Fibroblast of lung (primary cell): ENCODE data around the gene SFI1. TPM values are rescaled to one million over a fixed set of nuclear protein-coding genes. Genes with fewer than 3 reads are reported as not detected.

Source experiments
- DNase-seq, 2 donors: peaks; one replicate each; pipeline versions ENCODE4 v3.0.0 to v3.0.0-alpha.2; 2010; ENCODE audit warnings: low read depth in 2 of 2
- H2AFZ ChIP-seq: 2 replicates; pipeline ENCODE4 v1.5.1; 2012; ENCODE audit warnings: low read length, control low read depth, inconsistent platforms
- H3K27ac ChIP-seq: 2 replicates; pipeline ENCODE4 v1.5.1; 2011; ENCODE audit warnings: low read length, control low read depth; ENCODE audit not compliant: insufficient read depth
- H3K27me3 ChIP-seq: 2 replicates; pipeline ENCODE4 v1.5.1; 2011; ENCODE audit warnings: mild to moderate bottlenecking, low read length; ENCODE audit not compliant: control insufficient read depth, insufficient read depth
- H3K36me3 ChIP-seq: 2 replicates; pipeline ENCODE4 v1.5.1; 2011; ENCODE audit warnings: low read length; ENCODE audit not compliant: control insufficient read depth, insufficient read depth
- H3K4me1 ChIP-seq: 2 replicates; pipeline ENCODE4 v1.5.1; 2011; ENCODE audit warnings: low read length; ENCODE audit not compliant: control insufficient read depth, insufficient read depth; ENCODE audit errors: extremely low read depth
- H3K4me2 ChIP-seq: 2 replicates; pipeline ENCODE4 v1.5.1; 2011; ENCODE audit warnings: low read length, control low read depth; ENCODE audit not compliant: insufficient read depth; ENCODE audit errors: extremely low read depth
- H3K4me3 ChIP-seq, 4 experiments: fragments of 200-600 bp in 1 of 4; sonication (generic) in 1 of 4; replicated peaks in 1 of 4; 2 replicates each; pipeline ENCODE4 v1.5.1; 2011 to 2016; ENCODE audit warnings: low read length in 4 of 4, low read depth in 3 of 4, mild to moderate bottlenecking in 3 of 4, control low read depth in 2 of 4, inconsistent platforms in 1 of 4, mixed read lengths in 1 of 4; ENCODE audit not compliant: insufficient read depth in 1 of 4; ENCODE audit errors: control extremely low read depth in 1 of 4
- H3K79me2 ChIP-seq: 2 replicates; pipeline ENCODE4 v1.5.1; 2012; ENCODE audit warnings: mild to moderate bottlenecking, low read length, inconsistent platforms; ENCODE audit not compliant: control insufficient read depth, insufficient read depth
- H3K9ac ChIP-seq: 2 replicates; pipeline ENCODE4 v1.5.1; 2011; ENCODE audit warnings: mild to moderate bottlenecking, low read length, control low read depth; ENCODE audit not compliant: insufficient read depth
- H3K9me3 ChIP-seq: 2 replicates; pipeline ENCODE4 v1.5.1; 2012; ENCODE audit warnings: low read depth, low read length; ENCODE audit not compliant: control insufficient read depth, insufficient read depth
- H4K20me1 ChIP-seq: 2 replicates; pipeline ENCODE4 v1.5.1; 2011; ENCODE audit warnings: low read length; ENCODE audit not compliant: control insufficient read depth, insufficient read depth; ENCODE audit errors: extremely low read depth
- EZH2 ChIP-seq: IDR thresholded peaks from 2 replicates; pipeline ENCODE4 v1.5.1; 2012; ENCODE audit warnings: low read length, control low read depth, mild to moderate bottlenecking; ENCODE audit errors: missing control alignments
- polyA plus RNA-seq, 2 donors: library from polyadenylated mRNA; depleted of rRNA in 1 of 2; stranded (reverse) in 1 of 2; unstranded in 1 of 2; fragments of >200 nt; gene quantifications; 2 replicates each; pipeline ENCODE4 v1.2.1, GENCODE V29; 2011 to 2012; ENCODE audit warnings: missing spikeins in 1 of 2
- total RNA-seq: library from RNA; depleted of rRNA; stranded (reverse); fragments of >200 nt; gene quantifications from 2 replicates; pipeline ENCODE4 v1.2.1, GENCODE V29; 2014
- TF ChIP-seq, protein P1 (sequence below), 2 donors: IDR thresholded peaks in 1 of 2; conservative IDR thresholded peaks in 1 of 2; 1 replicate in 1 of 2; 2 replicates in 1 of 2; pipeline ENCODE4 v1.5.1; 2011 to 2012; ENCODE audit warnings: low read length in 2 of 2, control low read depth in 1 of 2, inconsistent platforms in 1 of 2, low read depth in 1 of 2, mild to moderate bottlenecking in 1 of 2

SFI1 gene
- total and polyA plus RNA-seq, 2 donors (not counting 1 experiment from before 2014, with no cell fraction given) = 3.6 to 11.4 TPM

DNA sequence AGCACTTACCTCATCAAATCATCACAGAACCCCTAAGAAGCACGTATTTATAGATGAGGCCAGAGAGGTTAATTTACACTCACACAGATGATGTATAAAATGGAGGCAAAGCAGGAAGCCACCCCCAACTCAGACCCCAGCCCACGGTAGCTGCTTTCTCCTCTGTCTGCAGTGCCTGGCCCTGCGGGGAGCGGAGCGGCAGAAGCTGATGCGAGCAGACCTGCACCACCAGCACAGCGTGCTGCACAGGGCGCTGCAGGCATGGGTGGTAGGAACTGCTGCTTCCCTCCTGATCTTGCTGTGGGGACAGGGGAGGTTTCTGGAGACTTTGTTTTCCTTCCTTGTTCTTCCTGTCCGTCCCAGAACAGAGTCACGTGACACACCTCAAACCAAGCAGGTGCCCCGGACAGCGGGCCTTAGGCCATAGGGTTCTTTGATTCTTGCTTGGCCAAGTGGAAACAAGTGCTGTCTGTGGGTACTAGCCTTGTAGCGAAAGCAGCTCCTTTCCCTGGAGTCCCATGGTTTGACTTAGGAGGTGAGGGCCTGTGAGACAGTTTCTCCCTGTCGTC, 107.9 kb downstream of the SFI1 start:
- H3K36me3 ChIP-seq = peaks cover 4% of the 10 kb centered on the region
- H3K4me3 ChIP-seq = no peak overlapping the region
- H3K79me2 ChIP-seq = no peaks in the 10 kb centered on the region
- no peak overlapping the region for H2AFZ ChIP-seq
- DNase-seq = no peak
- H3K27ac ChIP-seq = no peak overlapping the region
- H3K4me2 ChIP-seq = no peak overlapping the region
- H3K9ac ChIP-seq = no peak overlapping the region
- H3K27me3 ChIP-seq = no peaks in the 10 kb centered on the region
- TF ChIP-seq, protein P1, sequence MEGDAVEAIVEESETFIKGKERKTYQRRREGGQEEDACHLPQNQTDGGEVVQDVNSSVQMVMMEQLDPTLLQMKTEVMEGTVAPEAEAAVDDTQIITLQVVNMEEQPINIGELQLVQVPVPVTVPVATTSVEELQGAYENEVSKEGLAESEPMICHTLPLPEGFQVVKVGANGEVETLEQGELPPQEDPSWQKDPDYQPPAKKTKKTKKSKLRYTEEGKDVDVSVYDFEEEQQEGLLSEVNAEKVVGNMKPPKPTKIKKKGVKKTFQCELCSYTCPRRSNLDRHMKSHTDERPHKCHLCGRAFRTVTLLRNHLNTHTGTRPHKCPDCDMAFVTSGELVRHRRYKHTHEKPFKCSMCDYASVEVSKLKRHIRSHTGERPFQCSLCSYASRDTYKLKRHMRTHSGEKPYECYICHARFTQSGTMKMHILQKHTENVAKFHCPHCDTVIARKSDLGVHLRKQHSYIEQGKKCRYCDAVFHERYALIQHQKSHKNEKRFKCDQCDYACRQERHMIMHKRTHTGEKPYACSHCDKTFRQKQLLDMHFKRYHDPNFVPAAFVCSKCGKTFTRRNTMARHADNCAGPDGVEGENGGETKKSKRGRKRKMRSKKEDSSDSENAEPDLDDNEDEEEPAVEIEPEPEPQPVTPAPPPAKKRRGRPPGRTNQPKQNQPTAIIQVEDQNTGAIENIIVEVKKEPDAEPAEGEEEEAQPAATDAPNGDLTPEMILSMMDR (conservative IDR thresholded peaks at IDR 0.05 in 1 of 2, IDR thresholded peaks at IDR 0.05 in 1 of 2; ENCODE audit: low read depth in 1 of 2, low read length in 2 of 2) = no peak
- no peak for TF ChIP-seq EZH2
- H3K4me1 ChIP-seq = peaks cover 9% of the 10 kb centered on the region
- H4K20me1 ChIP-seq = no peaks in the 10 kb centered on the region
- H3K9me3 ChIP-seq = no peaks in the 10 kb centered on the region

DNA sequence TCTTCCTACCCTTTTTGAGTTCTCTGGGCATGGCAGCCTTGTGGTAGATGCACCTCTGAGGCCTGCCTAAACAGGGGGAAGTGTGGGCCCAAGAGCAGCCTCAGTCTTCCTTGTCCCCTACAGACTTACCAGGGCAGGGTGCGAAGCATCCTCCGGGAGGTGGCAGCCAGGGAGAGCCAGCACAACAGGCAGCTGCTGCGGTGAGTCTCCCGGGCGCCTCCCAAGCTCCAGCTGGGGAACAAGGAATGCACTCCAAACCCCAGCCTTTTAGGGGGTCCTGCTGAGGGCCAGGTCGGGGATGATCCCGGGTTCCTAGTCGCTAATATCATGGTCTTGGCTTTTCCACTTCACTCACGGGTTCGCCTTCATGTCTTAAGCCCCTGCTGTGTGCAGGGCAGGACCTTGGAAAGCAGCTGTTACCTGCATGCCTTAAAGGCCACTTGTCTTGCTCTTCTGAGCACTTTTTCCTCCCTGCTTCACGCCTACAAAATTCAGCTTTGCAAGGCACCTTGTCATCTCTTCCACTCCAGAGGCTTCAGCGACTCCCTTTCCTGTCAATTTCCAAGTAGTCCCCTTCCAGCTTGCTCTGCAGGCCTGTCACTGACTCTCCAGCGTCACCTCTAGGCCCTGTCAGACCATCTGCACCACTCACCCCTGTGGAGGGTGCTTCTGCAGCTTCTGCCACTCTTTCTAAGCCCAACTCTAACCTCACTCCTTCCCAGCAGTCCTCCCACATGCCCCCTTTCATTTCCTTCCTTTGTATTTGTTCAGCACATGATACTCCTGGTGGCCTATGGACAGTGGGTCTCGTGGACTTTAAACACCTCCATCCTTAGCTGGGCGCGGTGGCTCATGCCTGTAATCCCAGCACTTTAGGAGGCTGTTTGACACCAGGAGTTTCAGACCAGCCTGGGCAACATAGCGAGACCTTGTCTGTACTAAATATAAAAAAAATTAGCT, 108.7 kb downstream of the SFI1 start:
- no peaks in the 10 kb centered on the region for H4K20me1 ChIP-seq
- DNase-seq = no peak
- H2AFZ ChIP-seq = no peak overlapping the region
- H3K4me1 ChIP-seq = peaks cover 9% of the 10 kb centered on the region
- H3K79me2 ChIP-seq = no peaks in the 10 kb centered on the region
- no peak overlapping the region for H3K4me2 ChIP-seq
- peaks cover 4% of the 10 kb centered on the region for H3K36me3 ChIP-seq
- no peak overlapping the region for H3K4me3 ChIP-seq
- no peak overlapping the region for H3K27ac ChIP-seq
- no peaks in the 10 kb centered on the region for H3K9me3 ChIP-seq
- TF ChIP-seq EZH2 = no peak
- TF ChIP-seq, protein P1 (conservative IDR thresholded peaks at IDR 0.05 in 1 of 2, IDR thresholded peaks at IDR 0.05 in 1 of 2; ENCODE audit: low read depth in 1 of 2, low read length in 2 of 2) = no peak
- no peaks in the 10 kb centered on the region for H3K27me3 ChIP-seq
- H3K9ac ChIP-seq = no peak overlapping the region

DNA sequence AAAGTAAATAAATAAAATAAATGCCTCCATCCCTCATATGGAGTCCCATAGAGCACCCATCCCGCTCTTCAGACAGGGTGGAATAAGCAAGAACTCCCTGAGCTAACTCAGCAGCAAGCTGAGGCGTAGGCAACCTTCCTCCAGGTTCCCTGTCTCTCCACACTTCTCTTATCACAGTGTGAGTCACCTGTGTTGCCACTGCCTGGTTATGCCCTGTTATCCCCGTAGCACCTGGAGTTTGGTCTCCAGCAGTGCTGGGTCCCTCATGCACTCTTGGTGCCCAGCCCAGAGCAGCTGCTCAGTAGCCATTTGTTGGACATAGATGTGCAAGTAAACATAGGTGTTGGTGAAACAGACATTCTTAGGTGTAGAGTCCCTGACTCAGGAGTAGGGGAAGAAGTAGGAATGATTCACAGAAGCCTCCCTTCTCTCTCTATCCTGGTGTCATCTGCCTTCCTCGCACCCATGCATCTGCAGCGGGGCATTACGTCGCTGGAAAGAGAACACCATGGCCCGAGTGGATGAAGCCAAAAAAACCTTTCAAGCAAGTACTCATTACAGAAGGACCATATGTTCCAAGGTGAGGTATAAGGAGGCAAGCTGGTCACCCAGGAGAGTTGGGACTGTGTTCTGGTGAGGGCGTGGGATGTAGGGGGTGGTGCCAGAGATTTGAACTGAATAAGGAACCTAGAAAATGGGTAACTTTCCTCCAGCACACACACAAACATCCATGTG, 109.7 kb downstream of the SFI1 start:
- H3K4me1 ChIP-seq = peaks cover 10% of the 10 kb centered on the region
- H3K27me3 ChIP-seq = no peaks in the 10 kb centered on the region
- no peak overlapping the region for H3K27ac ChIP-seq
- H3K4me2 ChIP-seq = no peak overlapping the region
- no peak overlapping the region for H3K9ac ChIP-seq
- H4K20me1 ChIP-seq = no peaks in the 10 kb centered on the region
- TF ChIP-seq EZH2 = no peak
- TF ChIP-seq, protein P1 (conservative IDR thresholded peaks at IDR 0.05 in 1 of 2, IDR thresholded peaks at IDR 0.05 in 1 of 2; ENCODE audit: low read depth in 1 of 2, low read length in 2 of 2) = no peak
- H3K4me3 ChIP-seq = no peak overlapping the region
- no peak for DNase-seq
- H3K9me3 ChIP-seq = no peaks in the 10 kb centered on the region
- H3K36me3 ChIP-seq = peaks cover 6% of the 10 kb centered on the region
- no peak overlapping the region for H2AFZ ChIP-seq
- H3K79me2 ChIP-seq = no peaks in the 10 kb centered on the region
